H1 (cell line): ENCODE data around the gene COMMD6. TPM values are rescaled to one million over a fixed set of nuclear protein-coding genes. Genes with fewer than 3 reads are reported as not detected.

ENCODE experiments used
- CTCF ChIA-PET: fragments of 300-600 bp; sonication (Branson Sonifier 250); formaldehyde crosslinking; loops from one replicate; lab custom pipeline; 2021; ENCODE audit not compliant: partially characterized antibody; lab: Charles Lee
- POLR2A ChIA-PET: fragments of 300-600 bp; sonication (Branson Sonifier 250); formaldehyde crosslinking; loops from one replicate; lab custom pipeline; 2021; ENCODE audit warnings: inconsistent platforms; ENCODE audit not compliant: partially characterized antibody; lab: Charles Lee
- DNase-seq, 2 experiments: peaks; one replicate each; pipeline versions ENCODE4 v3.0.0 to v3.0.0-alpha.2; 2010 to 2022; ENCODE audit warnings: low spot score in 2 of 2, low read depth in 1 of 2, mixed read lengths in 1 of 2
- FAIRE-seq: peaks from 2 replicates; lab custom pipeline; 2011; peaks lifted over from hg19 to GRCh38; lab: Jason Lieb, UNC
- H2AFZ ChIP-seq: 2 replicates; pipeline ENCODE4 v1.8.1; 2012; ENCODE audit warnings: low read length, inconsistent platforms
- H2AK5ac ChIP-seq: 2 replicates; pipeline ENCODE4 v1.6.1; 2013; ENCODE audit warnings: low read depth, low read length
- H2BK120ac ChIP-seq: replicated peaks from 2 replicates; pipeline ENCODE3; 2013; ENCODE audit warnings: low read depth, low read length, inconsistent platforms
- H2BK12ac ChIP-seq: 2 replicates; pipeline ENCODE4 v1.6.1; 2013; ENCODE audit warnings: low read depth, low read length
- H2BK15ac ChIP-seq: 2 replicates; pipeline ENCODE4 v1.6.1; 2013; ENCODE audit warnings: low read length
- H2BK20ac ChIP-seq: 2 replicates; pipeline ENCODE4 v1.6.1; 2013; ENCODE audit warnings: low read length
- H2BK5ac ChIP-seq: 2 replicates; pipeline ENCODE4 v1.6.1; 2013; ENCODE audit warnings: low read depth, low read length
- H3K14ac ChIP-seq: 2 replicates; pipeline ENCODE4 v1.6.1; 2013; ENCODE audit warnings: inconsistent platforms; ENCODE audit not compliant: insufficient read length
- H3K18ac ChIP-seq: 2 replicates; pipeline ENCODE4 v1.6.1; 2013; ENCODE audit warnings: low read length; ENCODE audit errors: extremely low read depth
- H3K23ac ChIP-seq: 2 replicates; pipeline ENCODE4 v1.6.1; 2013; ENCODE audit warnings: inconsistent platforms; ENCODE audit not compliant: insufficient read length
- H3K23me2 ChIP-seq: 2 replicates; pipeline ENCODE4 v1.6.1; 2013; ENCODE audit warnings: low read depth, low read length
- H3K27ac ChIP-seq: 2 replicates; pipeline ENCODE4 v1.6.1; 2011; ENCODE audit warnings: low read depth, low read length, inconsistent platforms
- H3K27me3 ChIP-seq, 4 experiments: replicated peaks in 1 of 4; 1 replicate in 1 of 4; 2 replicates in 3 of 4; pipeline versions ENCODE4 v1.6.1 to v1.8.1; 2011 to 2013; ENCODE audit warnings: low read length in 3 of 4, mild to moderate bottlenecking in 3 of 4, inconsistent platforms in 2 of 4, mixed read lengths in 2 of 4, moderate library complexity in 1 of 4; ENCODE audit not compliant: control insufficient read depth in 3 of 4, insufficient read depth in 3 of 4; ENCODE audit errors: extremely low read depth in 1 of 4
- H3K36me3 ChIP-seq, 4 experiments: 2 replicates each; pipeline versions ENCODE4 v1.6.1 to v1.8.1; 2011 to 2013; ENCODE audit warnings: mild to moderate bottlenecking in 4 of 4, low read length in 3 of 4, moderate library complexity in 2 of 4, control low read depth in 1 of 4, inconsistent platforms in 1 of 4; ENCODE audit not compliant: insufficient read depth in 4 of 4, control insufficient read depth in 2 of 4
- H3K4ac ChIP-seq: replicated peaks from 2 replicates; pipeline ENCODE3; 2013; ENCODE audit warnings: low read length, low read depth, mixed read lengths, inconsistent platforms; ENCODE audit not compliant: insufficient read length
- H3K4me1 ChIP-seq, 4 experiments: replicated peaks in 1 of 4; 1 replicate in 1 of 4; 2 replicates in 3 of 4; pipeline versions ENCODE4 v1.6.1 to v1.8.1; 2011 to 2013; ENCODE audit warnings: low read length in 3 of 4, inconsistent platforms in 2 of 4, mixed read lengths in 1 of 4; ENCODE audit not compliant: insufficient read depth in 4 of 4, control insufficient read depth in 3 of 4
- H3K4me2 ChIP-seq, 2 experiments: 2 replicates each; pipeline versions ENCODE4 v1.6.1 to v1.8.1; 2011 to 2013; ENCODE audit warnings: low read depth in 2 of 2, low read length in 2 of 2, control low read depth in 1 of 2, inconsistent platforms in 1 of 2, mild to moderate bottlenecking in 1 of 2; ENCODE audit not compliant: insufficient read depth in 1 of 2
- H3K4me3 ChIP-seq, 4 experiments: fragments of 200-600, 300-600 bp in 1 of 4; sonication (generic), shearing (Covaris generic), sonication (Bioruptor Twin) in 1 of 4; 2 replicates each; pipeline versions ENCODE4 v1.5.1 to v1.8.1; 2011 to 2016; ENCODE audit warnings: low read length in 4 of 4, low read depth in 3 of 4, control low read depth in 2 of 4, inconsistent platforms in 2 of 4, mild to moderate bottlenecking in 2 of 4, mixed read lengths in 1 of 4, moderate library complexity in 1 of 4; ENCODE audit not compliant: insufficient read depth in 2 of 4; ENCODE audit errors: extremely low read depth in 1 of 4
- H3K56ac ChIP-seq: replicated peaks from 2 replicates; pipeline ENCODE3; 2013; ENCODE audit warnings: low read depth, mild to moderate bottlenecking, mixed read lengths, low read length, inconsistent platforms; ENCODE audit not compliant: insufficient read length
- H3K79me1 ChIP-seq: 2 replicates; pipeline ENCODE4 v1.6.1; 2013; ENCODE audit warnings: low read depth, low read length, control low read depth
- H3K79me2 ChIP-seq, 2 experiments: 2 replicates each; pipeline versions ENCODE4 v1.6.1 to v1.8.1; 2012 to 2013; ENCODE audit warnings: low read length in 2 of 2, mild to moderate bottlenecking in 2 of 2, inconsistent platforms in 1 of 2; ENCODE audit not compliant: insufficient read depth in 2 of 2, control insufficient read depth in 1 of 2
- H3K9ac ChIP-seq, 4 experiments: replicated peaks in 1 of 4; 1 replicate in 1 of 4; 2 replicates in 3 of 4; pipeline versions ENCODE4 v1.6.1 to v1.8.1; 2011 to 2013; ENCODE audit warnings: low read depth in 3 of 4, low read length in 3 of 4, control low read depth in 2 of 4, mild to moderate bottlenecking in 2 of 4, moderate library complexity in 2 of 4, inconsistent platforms in 1 of 4; ENCODE audit errors: extremely low read depth in 1 of 4
- H3K9me3 ChIP-seq, 2 experiments: 2 replicates each; pipeline versions ENCODE4 v1.6.1 to v1.8.1; 2012 to 2013; ENCODE audit warnings: mild to moderate bottlenecking in 2 of 2, moderate library complexity in 2 of 2, control low read depth in 1 of 2, inconsistent platforms in 1 of 2, low read depth in 1 of 2, low read length in 1 of 2, mixed read lengths in 1 of 2; ENCODE audit not compliant: insufficient read depth in 2 of 2
- H4K20me1 ChIP-seq, 2 experiments: replicated peaks in 1 of 2; 2 replicates each; pipeline versions ENCODE3 to v1.8.1; 2011 to 2013; ENCODE audit warnings: inconsistent platforms in 2 of 2, low read length in 2 of 2, mild to moderate bottlenecking in 1 of 2; ENCODE audit not compliant: insufficient read depth in 2 of 2, control insufficient read depth in 1 of 2
- H4K5ac ChIP-seq: 2 replicates; pipeline ENCODE4 v1.6.1; 2013; ENCODE audit warnings: low read length, low read depth, mixed read lengths, inconsistent platforms; ENCODE audit not compliant: insufficient read length
- H4K8ac ChIP-seq: 2 replicates; pipeline ENCODE4 v1.8.0; 2013; ENCODE audit warnings: mild to moderate bottlenecking, moderate library complexity, low read length, inconsistent platforms; ENCODE audit not compliant: insufficient read depth; ENCODE audit errors: extremely low read depth
- H4K91ac ChIP-seq: replicated peaks from 2 replicates; pipeline ENCODE3; 2013; ENCODE audit warnings: low read length, mixed read lengths, inconsistent platforms; ENCODE audit not compliant: insufficient read length
- ATF2 ChIP-seq: IDR thresholded peaks from 2 replicates; pipeline ENCODE4 v1.6.1; 2012; ENCODE audit warnings: low read length, inconsistent platforms
- BACH1 ChIP-seq: IDR thresholded peaks from 2 replicates; pipeline ENCODE4 v1.6.1; 2012; ENCODE audit warnings: low read length, improper control_type of control experiment
- HDAC2 ChIP-seq, 2 experiments: fragments of 300-600 bp in 1 of 2; sonication (generic) in 1 of 2; IDR thresholded peaks; 2 replicates each; pipeline ENCODE4 v1.6.1; 2011 to 2012; ENCODE audit warnings: low read depth in 2 of 2, low read length in 2 of 2, mild to moderate bottlenecking in 2 of 2, moderate library complexity in 2 of 2, borderline replicate concordance in 1 of 2, inconsistent platforms in 1 of 2
- JUN ChIP-seq: IDR thresholded peaks from 2 replicates; pipeline ENCODE4 v1.6.1; 2011; ENCODE audit warnings: low read depth, mild to moderate bottlenecking, improper control_type of control experiment, low read length
- KDM4A ChIP-seq: IDR thresholded peaks from one replicate; pipeline ENCODE4 v1.7.1; 2012; ENCODE audit warnings: low read depth, mild to moderate bottlenecking, moderate library complexity, low read length, inconsistent platforms; ENCODE audit not compliant: severe bottlenecking
- POU5F1 ChIP-seq: IDR thresholded peaks from 2 replicates; pipeline ENCODE4 v1.6.1; 2011; ENCODE audit warnings: low read depth, mild to moderate bottlenecking, low read length, moderate library complexity
- SIN3A ChIP-seq, 2 experiments: IDR thresholded peaks in 1 of 2; conservative IDR thresholded peaks in 1 of 2; 2 replicates each; pipeline ENCODE4 v1.6.1; 2011 to 2012; ENCODE audit warnings: low read length in 2 of 2, improper control_type of control experiment in 1 of 2, low read depth in 1 of 2, mild to moderate bottlenecking in 1 of 2
- SIX5 ChIP-seq: IDR thresholded peaks from 2 replicates; pipeline ENCODE4 v1.6.1; 2011; ENCODE audit warnings: mild to moderate bottlenecking, low read depth, low read length
- SUZ12 ChIP-seq: fragments of 200-600 bp; sonication (generic); IDR thresholded peaks from 2 replicates; pipeline ENCODE4 v1.6.1; 2012; ENCODE audit warnings: mild to moderate bottlenecking, inconsistent platforms, low read length, moderate library complexity, mixed read lengths
- TCF12 ChIP-seq: IDR thresholded peaks from 2 replicates; pipeline ENCODE4 v1.6.1; 2011; ENCODE audit warnings: low read depth, mild to moderate bottlenecking, low read length
- TEAD4 ChIP-seq: IDR thresholded peaks from 2 replicates; pipeline ENCODE4 v1.6.1; 2012; ENCODE audit warnings: low read depth, low read length, inconsistent platforms, mixed read lengths
- WGBS, 2 experiments: shearing (Covaris generic) in 1 of 2; methylation state at CpG; one replicate each; pipeline versions ENCODE4 v1.1.6 to v1.1.7; 2013 to 2015; ENCODE audit warnings: low lambda C conversion rate in 2 of 2, mixed read lengths in 2 of 2, inconsistent platforms in 1 of 2, low coverage in 1 of 2, missing lambda C conversion rate in 1 of 2; ENCODE audit not compliant: insufficient replicate concordance in 2 of 2, insufficient coverage in 1 of 2, insufficient read length in 1 of 2; ENCODE audit errors: extremely low coverage in 1 of 2, missing lambda C conversion rate in 1 of 2; 5-methylcytosine and 5-hydroxymethylcytosine counted together
- polyA plus RNA-seq, 7 experiments: library from polyadenylated mRNA; depleted of rRNA in 3 of 7; stranded (reverse) in 5 of 7; unstranded in 2 of 7; fragments of >200 nt in 5 of 7; fragments of 200-250 nt in 2 of 7; gene quantifications; 1 replicate in 5 of 7; 2 replicates in 1 of 7; 4 replicates in 1 of 7; pipeline versions ENCODE4 v1.2.1 to v1.2.3, GENCODE V29; 2011 to 2013; ENCODE audit warnings: missing spikeins in 2 of 7, mixed read lengths in 2 of 7
- total RNA-seq: library from RNA; stranded (reverse); fragmentation: NEBNext Ultra II Directional; extraction: Animal tissue kit (Norgen Biotek cat#: 25700); gene quantifications from 2 replicates; pipeline ENCODE4 v1.2.1, GENCODE V29; 2021

The COMMD6 gene
- total and polyA plus RNA-seq, 2 of the 8 experiments (the other 6 are each of a cell fraction or from before 2014, with no cell fraction given): 53.2 to 122 TPM

- Histone ChIP-seq H2BK15ac (no peak overlapping the region), H3K79me1 (no peaks in the 10 kb centered on the region), H3K56ac (no peak overlapping the region), H3K14ac (no peak overlapping the region), H3K27ac (no peak overlapping the region), H2AFZ (no peak overlapping the region), H3K79me2 (no peaks in the 10 kb centered on the region), H4K5ac (no peak overlapping the region), H3K4me1 (peaks cover 0 to 4% (median 2%) of the 10 kb centered on the region in 4 experiments; a peak in 2 of 7 replicates), H2BK120ac (no peak overlapping the region), H2AK5ac (no peak overlapping the region), H2BK20ac (no peak overlapping the region), H4K20me1 (no peaks in the 10 kb centered on the region), H3K23me2 (no peaks in the 10 kb centered on the region; the same call in 1 of the 2 replicates), H3K9me3 (no peaks in the 10 kb centered on the region), H3K4me3 (no peak overlapping the region), H4K91ac (no peak overlapping the region), H4K8ac (no peak overlapping the region), H3K4me2 (no peak overlapping the region), H3K9ac (no peak overlapping the region), H3K36me3 (no peaks in the 10 kb centered on the region), H2BK12ac (no peak overlapping the region), H3K27me3 (no peaks in the 10 kb centered on the region), H3K18ac (no peak overlapping the region), H3K23ac (no peak overlapping the region), H2BK5ac (no peak overlapping the region), H3K4ac (no peak overlapping the region)
- DNase-seq: no peak
- ChIA-PET CTCF (interaction anchor here (1.0 to 1.5 kb wide), 2 partner anchors 60 to 172 kb away, joined by 3 read pairs; no protein-coding TSS in a partner anchor), POLR2A (no interaction called here)
- 91% methylated on average over 10 of the region's 10 CpGs; no CpG with 5 or more reads in 1 of the 2 experiments for WGBS, 2 experiments
- no peak for FAIRE-seq
- TF ChIP-seq TCF12: no peak
- TF ChIP-seq JUN: no peak
- no peak for TF ChIP-seq POU5F1
- TF ChIP-seq SIX5: no peak
- TF ChIP-seq ATF2: no peak
- TF ChIP-seq HDAC2 (IDR thresholded peaks at IDR 0.05; ENCODE audit: borderline replicate concordance in 1 of 2, low read depth in 2 of 2, low read length in 2 of 2): no peak
- TF ChIP-seq TEAD4: no peak
- no peak for TF ChIP-seq KDM4A
- TF ChIP-seq BACH1: no peak
- TF ChIP-seq SIN3A (conservative IDR thresholded peaks at IDR 0.05 in 1 of 2, IDR thresholded peaks at IDR 0.05 in 1 of 2; ENCODE audit: low read depth in 1 of 2, low read length in 2 of 2): no peak
- no peak for TF ChIP-seq SUZ12
These were observed 7.2 kb upstream of the COMMD6 start for GRCh38 chr13:75544681-75545330.
